Measurements from ENCODE around the gene FTCDNL1.
A peak's percentile ranks its signal among the peaks of the same experiment; 100 is the strongest.

FTCDNL1 gene

DNA sequence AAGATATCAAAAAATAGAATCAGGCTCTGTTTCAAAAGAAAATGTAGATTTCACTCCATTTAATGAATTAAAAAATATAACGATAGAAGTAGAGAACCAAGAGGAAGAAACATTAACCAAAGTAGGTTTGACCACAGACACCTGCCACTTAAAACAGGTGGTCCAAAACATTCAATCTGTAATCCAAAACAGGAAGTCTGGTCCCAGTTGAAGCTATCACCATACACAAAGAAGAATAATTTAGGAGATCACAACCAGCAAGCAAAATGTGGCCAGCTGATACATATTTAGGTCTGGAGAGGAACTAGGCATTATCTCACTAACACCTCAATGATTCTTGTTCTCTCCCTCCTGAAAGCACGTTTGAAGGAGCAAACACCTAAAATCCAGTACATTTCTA is 73.1 kb downstream of the FTCDNL1 start:
- Histone ChIP-seq H3K4me3 (ENCODE audit: low read depth, low read length) (no peak overlapping the region), H3K4me1 (ENCODE audit: control insufficient read depth, insufficient read depth, low read length) (no peaks in the 10 kb centered on the region), H3K9me3 (ENCODE audit: control insufficient read depth, insufficient read depth, low read depth, low read length) (no peaks in the 10 kb centered on the region), H3K27ac (ENCODE audit: extremely low read depth, low read depth, low read length) (no peak overlapping the region), H3K36me3 (ENCODE audit: control insufficient read depth in 2 of 2, insufficient read depth in 1 of 2, low read length in 2 of 2) (no peaks in the 10 kb centered on the region)
- TF ChIP-seq ZNF248 (tag by site-specific recombination; IDR thresholded peaks at IDR 0.05) (no peak), ZNF169 (tag by site-specific recombination; IDR thresholded peaks at IDR 0.05) (no peak), ZNF830 (tag by site-specific recombination; IDR thresholded peaks at IDR 0.05; ENCODE audit: low read depth) (no peak), KLF8 (tag by site-specific recombination; IDR thresholded peaks at IDR 0.05) (no peak)
- TF ChIP-seq, protein P1, sequence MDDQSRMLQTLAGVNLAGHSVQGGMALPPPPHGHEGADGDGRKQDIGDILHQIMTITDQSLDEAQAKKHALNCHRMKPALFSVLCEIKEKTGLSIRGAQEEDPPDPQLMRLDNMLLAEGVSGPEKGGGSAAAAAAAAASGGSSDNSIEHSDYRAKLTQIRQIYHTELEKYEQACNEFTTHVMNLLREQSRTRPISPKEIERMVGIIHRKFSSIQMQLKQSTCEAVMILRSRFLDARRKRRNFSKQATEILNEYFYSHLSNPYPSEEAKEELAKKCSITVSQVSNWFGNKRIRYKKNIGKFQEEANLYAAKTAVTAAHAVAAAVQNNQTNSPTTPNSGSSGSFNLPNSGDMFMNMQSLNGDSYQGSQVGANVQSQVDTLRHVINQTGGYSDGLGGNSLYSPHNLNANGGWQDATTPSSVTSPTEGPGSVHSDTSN (CRISPR knock-in tag; IDR thresholded peaks at IDR 0.05) = no peak
- TF ChIP-seq, protein P2, sequence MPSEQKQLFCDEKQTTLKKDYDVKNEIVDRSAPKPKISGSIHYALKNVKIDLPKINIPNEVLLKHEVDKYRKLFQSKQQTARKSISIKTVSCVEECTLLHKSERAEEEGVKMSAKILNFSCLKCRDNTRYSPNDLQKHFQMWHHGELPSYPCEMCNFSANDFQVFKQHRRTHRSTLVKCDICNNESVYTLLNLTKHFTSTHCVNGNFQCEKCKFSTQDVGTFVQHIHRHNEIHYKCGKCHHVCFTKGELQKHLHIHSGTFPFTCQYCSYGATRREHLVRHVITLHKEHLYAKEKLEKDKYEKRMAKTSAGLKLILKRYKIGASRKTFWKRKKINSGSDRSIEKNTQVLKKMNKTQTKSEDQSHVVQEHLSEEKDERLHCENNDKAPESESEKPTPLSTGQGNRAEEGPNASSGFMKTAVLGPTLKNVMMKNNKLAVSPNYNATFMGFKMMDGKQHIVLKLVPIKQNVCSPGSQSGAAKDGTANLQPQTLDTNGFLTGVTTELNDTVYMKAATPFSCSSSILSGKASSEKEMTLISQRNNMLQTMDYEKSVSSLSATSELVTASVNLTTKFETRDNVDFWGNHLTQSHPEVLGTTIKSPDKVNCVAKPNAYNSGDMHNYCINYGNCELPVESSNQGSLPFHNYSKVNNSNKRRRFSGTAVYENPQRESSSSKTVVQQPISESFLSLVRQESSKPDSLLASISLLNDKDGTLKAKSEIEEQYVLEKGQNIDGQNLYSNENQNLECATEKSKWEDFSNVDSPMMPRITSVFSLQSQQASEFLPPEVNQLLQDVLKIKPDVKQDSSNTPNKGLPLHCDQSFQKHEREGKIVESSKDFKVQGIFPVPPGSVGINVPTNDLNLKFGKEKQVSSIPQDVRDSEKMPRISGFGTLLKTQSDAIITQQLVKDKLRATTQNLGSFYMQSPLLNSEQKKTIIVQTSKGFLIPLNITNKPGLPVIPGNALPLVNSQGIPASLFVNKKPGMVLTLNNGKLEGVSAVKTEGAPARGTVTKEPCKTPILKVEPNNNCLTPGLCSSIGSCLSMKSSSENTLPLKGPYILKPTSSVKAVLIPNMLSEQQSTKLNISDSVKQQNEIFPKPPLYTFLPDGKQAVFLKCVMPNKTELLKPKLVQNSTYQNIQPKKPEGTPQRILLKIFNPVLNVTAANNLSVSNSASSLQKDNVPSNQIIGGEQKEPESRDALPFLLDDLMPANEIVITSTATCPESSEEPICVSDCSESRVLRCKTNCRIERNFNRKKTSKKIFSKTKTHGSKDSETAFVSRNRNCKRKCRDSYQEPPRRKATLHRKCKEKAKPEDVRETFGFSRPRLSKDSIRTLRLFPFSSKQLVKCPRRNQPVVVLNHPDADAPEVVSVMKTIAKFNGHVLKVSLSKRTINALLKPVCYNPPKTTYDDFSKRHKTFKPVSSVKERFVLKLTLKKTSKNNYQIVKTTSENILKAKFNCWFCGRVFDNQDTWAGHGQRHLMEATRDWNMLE (tag by site-specific recombination; conservative IDR thresholded peaks at IDR 0.05; ENCODE audit: low read depth) = no peak
- ChIA-PET CTCF (interaction anchor here (0.6 to 0.9 kb wide), 2 partner anchors 11 to 38 kb away, joined by 3 read pairs; no protein-coding TSS in a partner anchor), POLR2A (no interaction called here)

DNA sequence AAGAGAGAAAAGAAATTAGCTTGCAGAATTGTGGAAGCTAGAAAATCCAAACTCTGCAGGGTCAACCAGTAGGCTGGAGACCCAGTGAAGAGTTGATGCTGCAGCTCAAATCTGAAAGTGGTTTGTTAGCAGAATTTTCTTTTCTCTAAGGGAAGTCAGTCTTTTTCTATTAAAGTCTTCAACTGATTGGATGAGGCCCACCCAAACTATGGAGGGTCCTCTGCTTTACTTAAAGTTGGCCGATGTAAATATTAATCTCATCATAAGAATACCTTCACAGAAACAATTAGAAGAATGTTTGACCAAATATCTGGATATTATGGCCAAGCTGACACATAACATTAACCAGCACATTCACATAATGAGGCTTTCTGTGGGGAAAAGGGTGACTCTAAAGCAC is 73.7 kb downstream of the FTCDNL1 start:
- TF ChIP-seq ZNF10 (tag by site-specific recombination; IDR thresholded peaks at IDR 0.05) (peak; percentile 77; the same call in 1 of the 2 replicates), ZFP41 (tag by site-specific recombination; IDR thresholded peaks at IDR 0.05; ENCODE audit: borderline replicate concordance) (no peak)
- POLR2A ChIA-PET = no interaction called here

DNA sequence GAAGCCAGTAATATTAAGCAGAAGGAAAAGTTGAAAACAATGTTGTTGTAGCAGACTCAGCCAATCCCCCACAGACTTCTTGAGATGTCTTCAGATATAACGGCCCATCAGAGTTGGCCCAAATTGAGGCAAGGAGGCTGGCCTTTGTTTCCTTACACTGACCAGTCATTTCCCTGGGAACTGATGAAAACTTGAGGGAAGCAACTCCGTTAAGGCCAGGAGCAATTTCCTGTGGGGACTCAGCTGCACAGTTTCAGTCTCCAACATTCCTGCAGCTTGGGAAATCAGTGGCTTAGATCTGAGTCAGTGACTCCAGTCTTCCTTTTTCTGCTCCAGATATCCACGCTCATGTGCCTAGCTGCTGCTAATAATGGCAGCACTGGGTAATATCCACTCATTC is 75.7 kb downstream of the FTCDNL1 start:
- H3K9me3 ChIP-seq (ENCODE audit: control insufficient read depth, insufficient read depth, low read depth, low read length) = no peaks in the 10 kb centered on the region
- H3K27ac ChIP-seq (ENCODE audit: extremely low read depth, low read depth, low read length) = no peak overlapping the region
- H3K4me3 ChIP-seq (ENCODE audit: low read depth, low read length) = no peak overlapping the region
- no peaks in the 10 kb centered on the region for H3K36me3 ChIP-seq (ENCODE audit: control insufficient read depth in 2 of 2, insufficient read depth in 1 of 2, low read length in 2 of 2)
- no peak for TF ChIP-seq ZNF670 (tag by site-specific recombination; IDR thresholded peaks at IDR 0.05; ENCODE audit: low read depth)
- POLR2A ChIA-PET = no interaction called here
- no peaks in the 10 kb centered on the region for H3K4me1 ChIP-seq (ENCODE audit: control insufficient read depth, insufficient read depth, low read length)
- CTCF ChIA-PET = no interaction called here

More for the DNA sequence above, 73.7 kb downstream of the FTCDNL1 start:
- H3K27ac ChIP-seq (ENCODE audit: extremely low read depth, low read depth, low read length) = no peak overlapping the region
- H3K4me1 ChIP-seq (ENCODE audit: control insufficient read depth, insufficient read depth, low read length) = no peaks in the 10 kb centered on the region
- no peaks in the 10 kb centered on the region for H3K9me3 ChIP-seq (ENCODE audit: control insufficient read depth, insufficient read depth, low read depth, low read length)
- CTCF ChIA-PET = interaction anchor here (0.6 kb wide), 3 partner anchors 11 to 73 kb away, joined by 3 read pairs; no protein-coding TSS in a partner anchor
- no peak overlapping the region for H3K4me3 ChIP-seq (ENCODE audit: low read depth, low read length)
- H3K36me3 ChIP-seq (ENCODE audit: control insufficient read depth in 2 of 2, insufficient read depth in 1 of 2, low read length in 2 of 2) = no peaks in the 10 kb centered on the region

DNA sequence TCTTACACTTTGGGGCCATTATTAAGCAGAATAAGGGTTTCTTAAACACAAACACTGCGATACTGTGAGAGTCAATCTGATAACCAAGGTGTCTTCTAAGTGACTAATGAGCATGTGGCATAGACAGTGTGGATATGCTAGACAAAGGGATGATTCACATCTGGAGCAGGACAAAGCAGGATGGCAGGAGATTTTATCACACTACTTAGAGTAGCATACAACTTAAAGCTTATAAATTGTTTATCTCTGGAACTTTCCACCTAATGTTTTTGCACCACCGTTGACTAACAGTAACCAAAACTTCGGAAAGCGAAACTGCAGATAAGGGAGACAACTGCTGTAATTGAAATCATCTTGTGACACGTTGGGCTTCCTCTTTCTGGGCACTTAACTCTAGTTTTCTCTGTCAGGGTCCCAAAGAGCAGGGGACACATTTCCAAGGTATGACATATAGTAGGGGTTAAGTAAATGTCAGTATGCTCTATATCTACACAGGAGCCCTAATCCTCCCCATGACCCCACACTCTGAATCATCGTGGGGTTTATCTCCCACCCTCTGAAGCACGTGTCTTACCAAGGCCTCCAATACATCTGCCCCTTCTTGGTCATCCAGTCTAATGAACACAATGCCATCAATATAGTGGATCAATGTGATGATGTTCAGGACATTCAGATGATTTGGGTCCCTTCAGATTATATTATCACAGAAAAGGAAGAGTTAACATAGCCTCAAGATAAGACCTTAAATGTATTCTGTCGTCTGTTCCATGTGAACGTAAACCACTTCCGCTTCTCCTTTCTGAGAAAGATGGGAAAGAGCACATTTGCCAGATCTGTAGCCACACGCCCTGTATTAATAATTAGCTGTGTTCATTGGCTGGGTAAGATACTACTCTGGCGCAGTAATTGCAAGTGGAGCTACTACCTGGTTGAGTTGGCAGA is 78.7 kb downstream of the FTCDNL1 start:
- POLR2A ChIA-PET = no interaction called here
- no peak overlapping the region for H3K4me3 ChIP-seq (ENCODE audit: low read depth, low read length)
- H3K9me3 ChIP-seq (ENCODE audit: control insufficient read depth, insufficient read depth, low read depth, low read length) = no peaks in the 10 kb centered on the region
- H3K4me1 ChIP-seq (ENCODE audit: control insufficient read depth, insufficient read depth, low read length) = no peaks in the 10 kb centered on the region
- H3K36me3 ChIP-seq (ENCODE audit: control insufficient read depth in 2 of 2, insufficient read depth in 1 of 2, low read length in 2 of 2) = no peaks in the 10 kb centered on the region
- no peak overlapping the region for H3K27ac ChIP-seq (ENCODE audit: extremely low read depth, low read depth, low read length)
- CTCF ChIA-PET = interaction anchor here (0.6 kb wide), 1 partner anchor 34 kb away, joined by 3 read pairs; no protein-coding TSS in a partner anchor
- TF ChIP-seq ZBTB17 (tag by site-specific recombination; IDR thresholded peaks at IDR 0.05) (no peak), KLF1 (tag by site-specific recombination; IDR thresholded peaks at IDR 0.05) (no peak), ZNF426 (tag by site-specific recombination; IDR thresholded peaks at IDR 0.05) (no peak), ZNF768 (tag by site-specific recombination; IDR thresholded peaks at IDR 0.05) (no peak), ZNF544 (tag by site-specific recombination; IDR thresholded peaks at IDR 0.05) (no peak), ZNF140 (tag by site-specific recombination; IDR thresholded peaks at IDR 0.05) (no peak)
- TF ChIP-seq, protein P1 (CRISPR knock-in tag; IDR thresholded peaks at IDR 0.05) = no peak
- TF ChIP-seq, protein P3, sequence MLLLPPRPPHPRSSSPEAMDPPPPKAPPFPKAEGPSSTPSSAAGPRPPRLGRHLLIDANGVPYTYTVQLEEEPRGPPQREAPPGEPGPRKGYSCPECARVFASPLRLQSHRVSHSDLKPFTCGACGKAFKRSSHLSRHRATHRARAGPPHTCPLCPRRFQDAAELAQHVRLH (tag by site-specific recombination; IDR thresholded peaks at IDR 0.05) = no peak
- TF ChIP-seq, protein P4, sequence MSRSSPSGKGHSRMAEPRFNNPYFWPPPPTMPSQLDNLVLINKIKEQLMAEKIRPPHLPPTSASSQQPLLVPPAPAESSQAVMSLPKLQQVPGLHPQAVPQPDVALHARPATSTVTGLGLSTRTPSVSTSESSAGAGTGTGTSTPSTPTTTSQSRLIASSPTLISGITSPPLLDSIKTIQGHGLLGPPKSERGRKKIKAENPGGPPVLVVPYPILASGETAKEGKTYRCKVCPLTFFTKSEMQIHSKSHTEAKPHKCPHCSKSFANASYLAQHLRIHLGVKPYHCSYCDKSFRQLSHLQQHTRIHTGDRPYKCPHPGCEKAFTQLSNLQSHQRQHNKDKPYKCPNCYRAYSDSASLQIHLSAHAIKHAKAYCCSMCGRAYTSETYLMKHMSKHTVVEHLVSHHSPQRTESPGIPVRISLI (tag by site-specific recombination; IDR thresholded peaks at IDR 0.05) = no peak

Measured in HEK293 (cell line).